ENCODE measurements around the gene GRK7. TPM values are rescaled to one million over a fixed set of nuclear protein-coding genes. Genes with fewer than 3 reads are reported as not detected.

Gene GRK7
- total and polyA plus RNA-seq, 2 of the 4 experiments (the other 2 are of a cell fraction): not detected

- WGBS, 2 experiments (ENCODE audit: extremely low coverage in 2 of 2, insufficient read length in 1 of 2): 100% methylated on average over 1 of the region's 2 CpGs; no CpG with 5 or more reads in 1 of the 2 experiments
- Histone ChIP-seq H3K14ac (replicated peaks; ENCODE audit: low read depth, low read length) (peak overlapping the region; percentile 8; the same call in 1 of the 2 replicates), H2BK15ac (ENCODE audit: low read depth, low read length) (no peak overlapping the region), H3K9me3 (ENCODE audit: control insufficient read depth, insufficient read depth, low read length) (no peaks in the 10 kb centered on the region), H3K4me1 (ENCODE audit: control insufficient read depth, insufficient read depth, low read length) (peaks cover 9% of the 10 kb centered on the region), H4K8ac (ENCODE audit: low read depth in 2 of 2, low read length in 2 of 2) (0 out of 4 replicates have a peak overlapping the region, but pooled peaks of 1 of the 2 experiments have one; percentile 2), H3K18ac (ENCODE audit: low read depth, low read length) (no peak overlapping the region), H3K27ac (ENCODE audit: insufficient read depth, low read length) (peak overlapping the region; percentile 53; the same call in 1 of the 2 replicates), H2AK9ac (replicated peaks; ENCODE audit: low read depth, low read length, poor library complexity) (peak overlapping the region; percentile 16), H3K9me1 (ENCODE audit: insufficient read depth, low read length) (peaks cover 7% of the 10 kb centered on the region; the same call in 1 of the 2 replicates), H2AFZ (replicated peaks; ENCODE audit: low read length, poor library complexity) (no peak overlapping the region), H3K4ac (ENCODE audit: low read depth, low read length) (no peak overlapping the region), H4K91ac (ENCODE audit: insufficient read depth, low read depth, low read length) (no peak overlapping the region), H4K20me1 (ENCODE audit: insufficient read depth, low read length) (peaks cover 35% of the 10 kb centered on the region), H4K5ac (ENCODE audit: low read depth, low read length) (no peak overlapping the region), H2BK120ac (ENCODE audit: low read depth, low read length) (no peak overlapping the region), H3K79me1 (ENCODE audit: low read depth in 1 of 2, low read length in 2 of 2) (peaks cover 0 to 29% of the 10 kb centered on the region in 2 experiments), H2BK5ac (ENCODE audit: low read depth, low read length, poor library complexity, severe bottlenecking) (peak overlapping the region; percentile 94), H3K4me2 (ENCODE audit: low read depth, low read length) (peak overlapping the region; percentile 87), H2BK20ac (ENCODE audit: low read depth, low read length) (no peak overlapping the region), H3K23ac (ENCODE audit: low read depth, low read length) (peak overlapping the region; percentile 59; the same call in 1 of the 2 replicates), H3K36me3 (ENCODE audit: control insufficient read depth, insufficient read depth, low read length) (peaks cover 4% of the 10 kb centered on the region), H3K56ac (ENCODE audit: extremely low read depth, insufficient read depth, low read length) (no peak overlapping the region), H2AK5ac (ENCODE audit: low read depth, low read length) (peak overlapping the region; percentile 49; the same call in 1 of the 2 replicates), H3K27me3 (ENCODE audit: control insufficient read depth, insufficient read depth, low read length) (no peaks in the 10 kb centered on the region), H3K4me3 (ENCODE audit: insufficient read depth, low read depth, low read length) (peak overlapping the region; percentile 86), H3K9ac (ENCODE audit: low read depth, low read length) (peak overlapping the region; percentile 95; the same call in 1 of the 2 replicates)
- ChIA-PET CTCF (interaction anchor here (0.5 to 1.6 kb wide), 2 partner anchors 136 to 246 kb away, joined by 3 to 6 read pairs; no protein-coding TSS in a partner anchor), POLR2A (ENCODE audit: unreplicated experiment) (no interaction called here)
- BruUV-seq (replicated peaks): TSS peak; percentile 34
- ATAC-seq (ENCODE audit: low read depth) (no peak), DNase-seq (no peak)
- in situ Hi-C loops (cut with MboI; ENCODE audit: low sequenced_read_pairs): no loop called here
- intact Hi-C loops (cut with micrococcal nuclease): loop anchor here (2.0 to 10.0 kb wide), 5 partner anchors 53 to 538 kb away; no protein-coding TSS in a partner anchor
- no peak for TF ChIP-seq NFE2L2 (IDR thresholded peaks at IDR 0.05; ENCODE audit: low read depth, low read length)
- no peak for TF ChIP-seq CHD1 (IDR thresholded peaks at IDR 0.05; ENCODE audit: low read depth, low read length)
- no peak for TF ChIP-seq POLR2A (IDR thresholded peaks at IDR 0.05; ENCODE audit: low read depth, low read length)
- TF ChIP-seq RAD21 (IDR thresholded peaks at IDR 0.05; ENCODE audit: low read length): no peak
- no peak for TF ChIP-seq CEBPB (IDR thresholded peaks at IDR 0.05; ENCODE audit: low read depth, low read length)
- TF ChIP-seq RCOR1 (IDR thresholded peaks at IDR 0.05; ENCODE audit: insufficient replicate concordance, low read length): no peak
- no peak for TF ChIP-seq ELK1 (IDR thresholded peaks at IDR 0.05; ENCODE audit: borderline replicate concordance, low read depth, low read length)
- no peak for TF ChIP-seq RFX5 (IDR thresholded peaks at IDR 0.05; ENCODE audit: low read depth, low read length)
- no peak for TF ChIP-seq USF2 (IDR thresholded peaks at IDR 0.05; ENCODE audit: low read depth, low read length)
- no peak for TF ChIP-seq CTCF (conservative IDR thresholded peaks at IDR 0.05; ENCODE audit: low read depth, low read length)
- TF ChIP-seq FOS (IDR thresholded peaks at IDR 0.05; ENCODE audit: low read depth, low read length): no peak
- TF ChIP-seq MXI1 (IDR thresholded peaks at IDR 0.05; ENCODE audit: borderline replicate concordance, low read depth, low read length): no peak
- no peak for TF ChIP-seq BHLHE40 (IDR thresholded peaks at IDR 0.05; ENCODE audit: low read depth, low read length)
- dilution Hi-C loops (cut with HindIII; ENCODE audit: low sequenced_read_pairs, unreplicated experiment): no loop called here
Observed at GRCh38 chr3:141739731-141740130, 23.5 kb upstream of the GRK7 start.

Data from IMR-90 (cell line).